Bladder microvascular endothelial cell (primary cell): Measurements from ENCODE around the gene PGLYRP3. TPM values are rescaled to one million over a fixed set of nuclear protein-coding genes. Genes with fewer than 3 reads are reported as not detected.

Experiments
- total RNA-seq: library from RNA; depleted of rRNA; stranded (reverse); fragments of >200 nt; gene quantifications from 2 replicates; pipeline ENCODE4 v1.2.3, GENCODE V29; 2014

PGLYRP3 gene, protein sequence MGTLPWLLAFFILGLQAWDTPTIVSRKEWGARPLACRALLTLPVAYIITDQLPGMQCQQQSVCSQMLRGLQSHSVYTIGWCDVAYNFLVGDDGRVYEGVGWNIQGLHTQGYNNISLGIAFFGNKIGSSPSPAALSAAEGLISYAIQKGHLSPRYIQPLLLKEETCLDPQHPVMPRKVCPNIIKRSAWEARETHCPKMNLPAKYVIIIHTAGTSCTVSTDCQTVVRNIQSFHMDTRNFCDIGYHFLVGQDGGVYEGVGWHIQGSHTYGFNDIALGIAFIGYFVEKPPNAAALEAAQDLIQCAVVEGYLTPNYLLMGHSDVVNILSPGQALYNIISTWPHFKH
- 0.16 TPM in 1 of 2 replicates, not detected in the other for total RNA-seq

DNA sequence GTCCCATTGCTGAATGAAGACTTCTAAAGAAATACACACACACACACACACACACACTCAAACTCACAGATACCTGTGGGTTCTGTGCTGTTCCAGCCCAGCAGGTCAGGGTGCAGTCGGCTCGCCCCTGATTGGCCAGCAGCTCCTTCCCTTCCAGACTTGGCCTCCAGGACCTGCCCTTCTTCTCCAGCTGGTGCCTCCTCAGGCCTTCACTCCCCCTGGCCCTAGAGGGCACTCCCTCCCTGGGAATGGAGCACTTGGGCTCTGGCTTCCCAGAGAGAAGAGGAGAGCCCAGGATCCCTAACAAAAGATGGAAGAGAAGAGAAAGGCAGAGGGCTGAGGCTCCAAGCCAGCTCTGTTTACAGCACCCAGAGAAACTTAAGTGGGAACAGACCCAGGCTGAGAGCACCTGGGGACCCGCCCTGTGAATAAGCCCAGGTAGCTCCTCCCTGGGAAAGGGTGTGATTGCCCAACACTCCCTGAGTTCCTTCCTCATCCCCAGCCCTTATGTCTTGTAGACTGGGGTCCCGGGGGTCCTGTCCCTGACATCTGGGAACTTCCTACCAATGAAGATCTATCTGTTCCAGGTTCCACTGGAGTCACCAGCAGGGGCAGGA, at the start of gene PGLYRP3:
Gene PGLYRP3, minus strand, starts transcription at position 383 of the 617 bp plus-strand sequence. CDS start 2,287 bp downstream, outside the sequence.

GRCh38 chr1:153357853-153358690, 45.3 kb upstream of the PGLYRP3 start, which contains the start of gene S100A9:
TSS of gene S100A9 (plus strand) at chr1:153357854. CDS start at chr1:153358284, 430 bp downstream.

DNA sequence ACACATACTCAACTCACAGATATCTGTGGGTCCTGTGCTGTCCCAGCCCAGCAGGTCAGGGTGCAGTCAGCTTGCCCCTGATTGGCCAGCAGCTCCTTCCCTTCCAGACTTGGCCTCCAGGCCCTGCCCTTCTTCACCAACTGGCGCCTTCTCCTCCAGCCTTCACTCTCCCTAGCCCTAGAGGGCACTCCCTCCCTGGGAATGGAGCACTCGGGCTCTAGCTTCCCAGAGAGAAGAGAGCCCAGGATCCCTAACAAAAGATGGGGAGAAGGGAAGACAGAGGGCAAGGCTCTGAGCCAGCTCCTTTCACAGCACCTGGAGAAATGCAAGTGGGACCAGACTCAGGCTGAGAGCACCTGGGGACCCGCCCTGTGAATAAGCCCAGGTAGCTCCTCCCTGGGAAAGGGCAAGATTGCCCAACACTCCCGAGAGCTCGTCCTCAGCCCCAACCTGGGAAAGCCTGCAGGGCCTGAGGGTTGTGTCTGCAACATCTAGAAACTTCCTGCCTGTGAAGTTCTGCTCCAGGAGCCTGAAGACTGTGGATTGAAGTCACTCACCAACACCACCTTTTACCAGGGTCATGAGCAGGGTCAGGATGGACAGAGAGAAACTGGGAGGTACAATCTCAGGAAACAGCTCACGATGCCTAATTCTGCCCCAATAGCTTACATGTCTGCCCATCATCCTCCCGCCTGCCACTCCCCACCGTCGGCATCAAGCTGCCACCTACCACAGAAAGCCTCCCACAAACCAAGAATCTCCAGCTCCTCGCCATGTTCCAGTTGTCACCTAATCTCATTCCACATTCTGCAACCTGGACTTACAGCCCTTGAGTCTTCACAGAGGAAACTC, 36.0 kb upstream of the PGLYRP3 start, which contains the start of gene PGLYRP4:
Gene PGLYRP4, minus strand, starts transcription at position 331 of the 852 bp plus-strand sequence. CDS start 909 bp downstream, outside the sequence.

GRCh38 chr1:153259387-153259786, 53.4 kb downstream of the PGLYRP3 start, which contains the start of gene LORICRIN:
TSS of gene LORICRIN (plus strand) at chr1:153259687. CDS start at chr1:153260950, 1,263 bp downstream.

Other genes starting within 250 kb of the PGLYRP3 start
- gene SPRR2B, start 241.3 kb downstream of the PGLYRP3 start, total RNA-seq: not detected in 2 replicates
- gene SPRR2E, start 218.4 kb downstream of the PGLYRP3 start, total RNA-seq: not detected in 2 replicates
- gene SPRR2F, start 199.4 kb downstream of the PGLYRP3 start, total RNA-seq: not detected in 2 replicates
- not detected in 2 replicates for gene SPRR2G, start 162.1 kb downstream of the PGLYRP3 start, total RNA-seq
- not detected in 2 replicates for gene LELP1, start 109.5 kb downstream of the PGLYRP3 start, total RNA-seq
- not detected in 2 replicates for gene PRR9, start 95.4 kb downstream of the PGLYRP3 start, total RNA-seq
- not detected in 2 replicates for gene LORICRIN, start 53.3 kb downstream of the PGLYRP3 start, total RNA-seq
- gene PGLYRP4, start 35.9 kb upstream of the PGLYRP3 start, total RNA-seq: not detected in 2 replicates
- gene S100A9, start 44.9 kb upstream of the PGLYRP3 start, total RNA-seq: 0.97 and 1.2 TPM in 2 replicates
- not detected in 2 replicates for gene S100A12, start 62.7 kb upstream of the PGLYRP3 start, total RNA-seq
- gene S100A8, start 78.1 kb upstream of the PGLYRP3 start, total RNA-seq: not detected in 2 replicates
- not detected in 2 replicates for gene S100A7A, start 103.6 kb upstream of the PGLYRP3 start, total RNA-seq
- gene S100A7, start 147.7 kb upstream of the PGLYRP3 start, total RNA-seq: not detected in 2 replicates
- 401 and 1,159 TPM in 2 replicates for gene S100A6, start 223.0 kb upstream of the PGLYRP3 start, total RNA-seq
- gene S100A5, start 228.0 kb upstream of the PGLYRP3 start, total RNA-seq: not detected in 2 replicates
- gene S100A4, start 232.9 kb upstream of the PGLYRP3 start, total RNA-seq: 2.6 and 4.0 TPM in 2 replicates
- gene S100A3, start 236.3 kb upstream of the PGLYRP3 start, total RNA-seq: 0.50 and 3.1 TPM in 2 replicates